Vagina (tissue), 2 donors: ENCODE measurements around the gene LRRC3.

ENCODE experiments used
- POLR2A ChIP-seq, 2 donors: fragments of 450-650 bp; IDR thresholded peaks; one replicate each; pipeline ENCODE4 v1.6.1; 2017; ENCODE audit warnings: antibody characterized with exemption in 2 of 2, mild to moderate bottlenecking in 2 of 2, moderate library complexity in 2 of 2
- POLR2AphosphoS5 ChIP-seq, 2 donors: sonication (generic); formaldehyde crosslinking; IDR thresholded peaks; one replicate each; pipeline ENCODE4 v1.9.0; 2017; ENCODE audit warnings: antibody characterized with exemption in 2 of 2, mild to moderate bottlenecking in 2 of 2, low read depth in 1 of 2; ENCODE audit not compliant: insufficient read depth in 1 of 2
- TF ChIP-seq, protein P1 (sequence below), 3 experiments: fragments of 450-650 bp in 2 of 3; fragments of 200-600 bp in 1 of 3; sonication (generic) in 1 of 3; IDR thresholded peaks; one replicate each; pipeline ENCODE4 v1.5.1; 2017 to 2019; ENCODE audit warnings: antibody characterized with exemption in 3 of 3, mild to moderate bottlenecking in 2 of 3, moderate library complexity in 2 of 3

DNA sequence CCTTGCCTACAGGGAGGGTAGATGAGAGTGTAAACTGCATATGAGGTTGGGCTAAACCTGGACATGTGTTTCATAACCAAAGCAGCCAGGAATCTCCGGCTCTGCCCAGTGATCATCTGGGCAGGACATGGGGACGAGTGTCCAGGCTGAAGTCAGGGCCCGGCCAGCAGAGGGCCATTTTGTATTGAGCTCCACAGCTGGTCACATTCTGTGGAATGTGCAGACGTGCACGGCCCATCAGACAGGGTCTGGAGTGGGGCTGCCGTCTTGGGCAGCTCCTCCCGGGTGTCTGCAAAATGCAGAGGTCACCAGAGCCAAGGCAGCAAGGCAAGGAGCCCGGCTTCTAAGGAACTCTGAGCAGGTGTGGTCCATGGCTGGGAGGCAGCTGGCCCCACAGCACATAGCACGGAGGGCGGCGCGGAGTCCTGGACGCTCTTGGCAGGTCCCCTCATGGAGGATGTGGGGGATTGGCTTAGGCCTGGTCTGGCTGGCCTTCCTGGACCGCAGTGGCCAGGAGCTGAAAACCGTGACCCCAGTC lies 6.2 kb downstream of the LRRC3 start:
- TF ChIP-seq, protein P1, sequence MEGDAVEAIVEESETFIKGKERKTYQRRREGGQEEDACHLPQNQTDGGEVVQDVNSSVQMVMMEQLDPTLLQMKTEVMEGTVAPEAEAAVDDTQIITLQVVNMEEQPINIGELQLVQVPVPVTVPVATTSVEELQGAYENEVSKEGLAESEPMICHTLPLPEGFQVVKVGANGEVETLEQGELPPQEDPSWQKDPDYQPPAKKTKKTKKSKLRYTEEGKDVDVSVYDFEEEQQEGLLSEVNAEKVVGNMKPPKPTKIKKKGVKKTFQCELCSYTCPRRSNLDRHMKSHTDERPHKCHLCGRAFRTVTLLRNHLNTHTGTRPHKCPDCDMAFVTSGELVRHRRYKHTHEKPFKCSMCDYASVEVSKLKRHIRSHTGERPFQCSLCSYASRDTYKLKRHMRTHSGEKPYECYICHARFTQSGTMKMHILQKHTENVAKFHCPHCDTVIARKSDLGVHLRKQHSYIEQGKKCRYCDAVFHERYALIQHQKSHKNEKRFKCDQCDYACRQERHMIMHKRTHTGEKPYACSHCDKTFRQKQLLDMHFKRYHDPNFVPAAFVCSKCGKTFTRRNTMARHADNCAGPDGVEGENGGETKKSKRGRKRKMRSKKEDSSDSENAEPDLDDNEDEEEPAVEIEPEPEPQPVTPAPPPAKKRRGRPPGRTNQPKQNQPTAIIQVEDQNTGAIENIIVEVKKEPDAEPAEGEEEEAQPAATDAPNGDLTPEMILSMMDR (IDR thresholded peaks at IDR 0.05), result no peak
- TF ChIP-seq POLR2A (IDR thresholded peaks at IDR 0.05), result no peak
- TF ChIP-seq POLR2AphosphoS5 (IDR thresholded peaks at IDR 0.05; ENCODE audit: insufficient read depth in 1 of 2, low read depth in 1 of 2), result no peak
